HG03139 (cell line): ENCODE results near the gene FIBP.

ENCODE experiments used
- ATAC-seq: cut with Tn5 transposase; IDR thresholded peaks from one replicate; pipeline ENCODE4 v1.9.1; 2021; ENCODE audit not compliant: unreplicated experiment

FIBP gene

DNA sequence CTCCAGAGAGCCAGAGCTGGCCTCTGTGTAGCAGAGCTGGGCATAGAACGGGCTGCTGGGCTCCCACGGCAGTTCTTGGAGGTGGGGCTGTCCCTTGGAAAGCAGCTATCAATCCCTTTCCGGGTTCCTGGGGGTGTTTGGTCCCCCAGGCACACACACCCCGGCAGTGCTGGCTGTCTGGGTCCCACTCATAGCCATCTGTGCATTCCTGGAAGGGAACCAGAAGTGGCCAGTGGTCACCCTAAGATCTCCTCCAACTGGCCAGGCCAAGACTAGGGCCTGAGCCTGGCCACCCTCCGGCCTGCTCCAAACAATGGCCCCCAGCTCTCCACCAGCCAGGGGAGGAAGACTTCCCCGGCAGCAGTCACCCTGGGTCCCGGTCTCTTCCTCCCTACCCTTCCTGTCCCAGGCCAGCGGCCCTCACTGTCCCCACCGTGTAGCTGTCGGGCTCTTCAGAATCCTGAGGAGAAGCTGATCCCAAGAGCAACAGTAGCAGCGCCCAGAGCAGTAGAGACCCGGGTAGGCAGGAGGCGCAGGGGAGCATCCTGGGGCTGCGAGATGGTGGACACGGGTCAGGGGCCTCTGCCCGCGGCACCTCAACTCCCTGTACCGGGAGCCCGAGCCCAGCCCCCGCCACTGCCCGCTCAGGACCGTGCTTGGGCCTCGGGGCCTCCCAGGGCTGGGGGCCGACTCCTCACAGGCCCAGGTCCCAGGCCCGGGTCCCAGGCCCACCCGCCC lies 16.3 kb downstream of the FIBP start:
- ATAC-seq = no peak

DNA sequence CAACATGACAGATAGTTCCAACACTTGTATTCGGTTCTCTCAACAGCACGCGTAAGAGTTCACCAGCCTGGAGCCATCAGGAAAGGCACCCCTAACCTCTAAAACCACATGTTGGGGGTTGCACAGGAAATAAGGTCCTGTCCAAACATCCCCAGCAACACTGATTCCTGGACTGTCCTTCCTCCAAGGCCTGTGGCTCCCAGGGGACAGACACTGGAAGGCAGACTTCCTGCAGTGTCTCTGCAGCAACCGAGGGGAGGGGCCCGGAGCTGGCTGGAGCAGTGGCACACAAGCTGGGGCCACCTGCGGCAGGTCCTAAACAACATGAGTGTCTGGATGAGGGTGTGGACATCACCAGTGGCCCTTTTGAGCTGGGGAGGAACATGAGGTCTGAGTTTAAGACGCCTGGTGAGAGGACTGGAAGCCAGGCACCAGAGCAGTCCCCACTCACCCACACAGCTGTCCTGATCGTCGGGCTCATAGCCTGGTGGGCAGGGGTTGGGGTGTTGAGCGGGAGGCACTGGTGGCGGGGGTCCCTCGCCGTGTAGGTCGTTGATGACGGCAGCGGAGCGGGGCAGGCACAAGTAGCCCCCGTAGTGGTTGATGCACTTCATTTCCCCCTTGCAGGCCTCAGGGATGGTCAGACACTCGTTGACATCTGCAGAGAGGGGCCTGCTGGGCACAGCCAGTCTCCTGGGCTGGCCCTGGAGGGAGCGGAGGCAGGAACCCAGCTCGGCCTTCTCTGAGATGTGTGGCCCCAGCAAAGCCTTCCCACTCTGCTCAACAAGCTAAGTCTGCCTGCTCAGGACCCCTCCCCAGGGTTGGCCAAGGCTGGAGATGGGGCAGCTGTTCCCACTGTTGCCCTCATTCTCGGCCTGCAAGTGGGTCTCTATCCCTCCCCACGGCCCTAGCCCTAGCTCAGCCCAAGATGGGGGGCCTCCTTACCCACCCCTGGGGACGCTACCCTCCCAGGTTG lies 17.3 kb downstream of the FIBP start:
- ATAC-seq = no peak

DNA sequence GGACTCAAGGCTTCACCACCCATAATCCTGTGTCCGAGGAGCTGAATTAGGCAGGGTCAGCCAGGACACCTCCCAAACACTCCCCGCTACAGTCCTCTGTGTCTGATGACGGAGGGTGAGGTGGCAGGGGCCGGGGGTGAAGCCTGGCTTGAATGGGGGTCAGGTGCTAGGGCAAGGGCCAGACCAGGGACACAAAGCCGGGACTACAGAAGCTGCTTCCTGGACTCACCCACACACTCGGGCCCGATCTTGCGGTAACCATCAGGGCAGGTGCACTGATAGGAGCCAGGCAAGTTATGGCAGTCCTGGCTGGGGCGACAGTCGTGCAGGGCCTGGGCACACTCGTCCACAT lies 18.0 kb downstream of the FIBP start:
- no peak for ATAC-seq

DNA sequence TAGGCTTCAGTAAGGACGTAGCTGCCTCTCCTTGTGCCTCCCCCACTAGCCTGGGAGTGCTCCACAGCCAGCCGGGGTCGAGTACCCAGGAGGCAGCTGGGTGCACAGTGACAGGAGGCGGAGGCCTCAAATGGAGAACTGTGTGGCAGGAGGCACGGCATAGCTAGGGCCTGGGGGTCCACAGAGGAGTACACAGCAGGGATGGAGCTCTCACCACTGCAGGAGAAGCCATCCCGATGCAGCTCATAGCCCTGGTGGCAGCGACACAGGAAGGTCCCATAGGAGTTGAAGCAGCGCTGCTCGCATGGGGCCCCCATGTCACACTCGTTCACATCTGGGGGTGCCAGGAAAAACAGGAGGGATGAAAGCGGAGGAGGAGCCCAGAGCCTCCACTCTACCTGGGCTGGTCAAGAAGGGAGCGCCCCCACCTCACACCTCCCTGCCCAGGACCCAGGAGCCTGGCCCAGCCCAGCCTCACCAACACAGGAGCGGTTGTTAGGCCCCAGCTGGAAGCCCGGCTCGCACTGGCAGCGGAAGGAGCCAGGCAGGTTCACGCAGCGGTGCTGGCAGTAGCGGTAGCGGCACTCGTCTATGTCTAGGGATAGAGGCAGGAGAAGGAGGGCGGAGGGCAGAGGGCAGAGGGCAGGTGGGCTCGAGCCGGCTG lies 18.5 kb downstream of the FIBP start:
- no peak for ATAC-seq

DNA sequence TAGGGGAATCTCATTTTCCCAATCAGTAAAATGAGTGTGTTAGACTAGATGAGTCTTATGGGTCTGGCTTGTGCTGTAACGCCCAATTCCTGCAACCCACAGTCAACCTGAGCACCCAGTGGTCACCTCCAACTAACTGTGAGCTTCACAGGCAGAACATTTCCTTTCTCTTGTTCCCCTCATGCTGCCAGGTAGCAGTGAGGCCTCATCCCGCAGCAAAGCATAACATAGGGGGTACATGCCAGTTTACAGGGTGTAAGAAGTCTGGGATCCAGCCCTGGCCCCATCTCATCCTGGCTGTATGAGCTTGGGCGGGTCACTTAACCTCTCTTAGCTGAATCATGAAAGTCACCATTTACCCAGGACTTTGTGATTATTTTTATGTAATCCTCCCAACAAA lies 19.4 kb downstream of the FIBP start:
- no peak for ATAC-seq

DNA sequence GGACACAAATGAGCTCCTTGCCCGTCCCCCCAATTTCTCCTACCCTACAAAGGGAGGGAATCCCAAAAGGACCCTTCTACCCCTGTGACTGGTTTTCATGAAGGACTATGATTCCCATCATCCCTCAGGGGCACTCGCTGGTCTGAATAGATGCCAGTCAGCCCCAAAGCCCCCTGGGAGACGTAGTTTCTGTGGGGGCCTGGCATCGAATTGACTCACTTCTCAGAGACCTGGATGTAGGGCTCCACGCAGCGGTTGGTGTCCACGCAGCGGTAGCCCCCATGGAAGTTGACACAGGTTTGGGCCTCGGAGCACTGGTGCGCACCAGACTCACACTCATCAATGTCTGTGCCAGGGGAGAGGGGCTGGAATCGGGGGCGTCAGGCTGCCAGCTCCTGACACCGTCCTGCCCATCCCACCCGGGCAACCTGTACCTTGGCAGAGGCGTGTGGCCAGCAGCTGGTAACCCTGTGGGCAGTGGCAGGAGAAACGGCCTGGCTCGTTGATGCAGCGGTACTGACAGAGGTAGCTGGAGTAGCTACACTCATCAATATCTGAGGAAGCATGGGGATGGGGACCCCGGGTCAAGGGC lies 20.1 kb downstream of the FIBP start:
- no peak for ATAC-seq

DNA sequence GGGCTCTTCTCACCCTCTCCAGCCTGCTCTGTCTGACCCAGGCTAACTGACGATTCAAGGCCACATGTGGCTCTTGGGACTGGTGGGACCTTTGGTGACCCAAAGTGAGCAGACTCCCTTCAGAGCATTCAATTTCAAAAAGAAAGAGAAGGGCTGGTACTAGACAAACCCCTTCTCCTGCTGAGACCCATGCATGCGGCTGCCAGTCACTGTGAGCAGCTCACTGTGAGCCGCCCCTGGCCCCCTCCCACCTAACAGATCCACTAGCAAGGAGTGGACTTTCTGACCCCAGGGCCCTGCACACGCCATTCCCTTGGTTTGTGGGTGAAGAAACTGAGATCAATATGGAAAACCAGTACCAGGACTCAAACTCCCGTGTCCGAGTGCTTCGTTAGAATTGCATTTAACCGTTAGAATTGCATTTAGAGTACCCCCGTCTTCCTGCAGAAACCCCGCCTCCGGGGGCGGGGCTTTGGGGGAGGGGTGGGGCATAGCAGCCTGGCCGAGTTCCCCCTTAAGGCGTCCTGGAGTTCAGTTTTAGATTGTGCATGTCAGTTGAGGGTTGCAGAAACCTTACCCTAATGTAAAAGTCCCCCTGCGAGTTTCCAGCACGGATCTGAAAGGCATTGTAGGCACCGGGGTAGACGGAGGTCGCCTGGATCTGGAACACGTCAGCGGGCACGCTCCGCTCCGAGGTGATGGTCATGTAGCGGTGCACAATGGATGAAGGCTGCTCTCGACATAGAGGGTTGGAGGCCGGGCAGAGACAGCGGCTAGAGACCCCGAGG lies 20.8 kb downstream of the FIBP start:
- ATAC-seq = no peak

DNA sequence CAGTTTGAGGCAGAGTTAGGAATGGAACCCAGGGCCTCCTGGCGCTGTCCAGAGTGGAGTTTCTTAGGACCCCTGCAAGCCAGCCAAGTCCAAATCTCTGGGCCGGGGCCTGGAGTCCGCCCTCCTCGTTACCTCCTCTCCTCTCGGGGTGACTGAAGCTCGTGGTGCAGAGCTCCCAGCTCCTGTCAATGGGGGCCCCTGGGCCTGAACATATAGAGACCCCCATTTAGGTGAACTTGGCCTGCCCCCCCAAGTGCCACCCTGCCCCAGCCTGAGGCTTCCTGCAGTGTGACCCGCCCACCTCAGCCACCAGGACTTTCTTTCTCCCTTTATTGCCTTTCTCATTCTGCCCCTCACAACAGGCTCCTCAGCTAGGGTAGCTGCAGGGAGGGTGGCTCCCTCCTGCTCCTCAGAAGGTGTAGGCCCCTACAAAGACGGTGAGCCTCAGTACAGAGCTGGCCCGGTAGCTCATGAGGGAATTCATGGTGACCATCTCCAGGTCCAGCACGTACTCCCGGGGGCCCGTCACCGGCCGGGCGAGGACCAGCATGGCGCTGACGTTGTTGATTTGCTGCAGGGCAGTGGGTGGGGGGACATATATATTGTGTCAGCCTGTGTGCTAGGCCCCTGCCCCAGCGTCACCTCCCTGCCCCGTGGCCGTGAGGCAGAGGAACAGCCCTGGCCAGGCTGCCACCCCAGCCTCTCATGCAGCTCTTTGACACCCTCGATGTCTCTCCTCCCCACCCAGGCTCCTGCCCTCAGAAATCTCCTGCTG lies 21.6 kb downstream of the FIBP start:
- ATAC-seq = no peak

DNA sequence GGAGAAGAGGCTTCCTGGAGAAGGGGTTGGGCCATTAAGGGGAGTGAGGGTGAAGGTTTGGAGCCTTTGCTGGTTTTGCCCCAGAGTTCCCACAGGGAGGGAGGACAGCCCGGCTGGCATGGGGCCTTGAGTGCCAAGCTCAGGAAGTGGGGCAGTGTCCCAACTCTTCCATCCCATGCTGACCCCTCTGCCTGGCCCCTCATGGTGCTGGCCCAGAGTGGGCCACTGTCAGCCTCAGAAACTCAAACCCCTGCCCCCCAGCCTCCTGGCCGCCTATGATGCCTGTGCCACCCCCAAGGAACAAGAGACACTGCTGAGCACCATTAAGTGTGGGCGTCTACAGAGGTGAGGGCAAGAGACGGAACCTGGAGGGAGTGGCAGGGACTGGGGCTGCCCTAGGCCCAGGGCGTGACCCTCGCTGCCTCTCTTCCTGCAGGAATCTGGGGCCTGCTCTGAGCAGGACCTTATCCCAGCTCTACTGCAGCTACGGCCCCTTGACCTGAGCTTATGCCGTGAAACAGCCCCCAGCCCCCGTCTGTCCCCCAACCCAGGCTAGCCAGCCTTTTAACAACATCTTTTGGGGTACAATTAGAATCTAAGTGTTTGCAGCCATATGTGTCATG lies 22.6 kb downstream of the FIBP start:
- no peak for ATAC-seq

DNA sequence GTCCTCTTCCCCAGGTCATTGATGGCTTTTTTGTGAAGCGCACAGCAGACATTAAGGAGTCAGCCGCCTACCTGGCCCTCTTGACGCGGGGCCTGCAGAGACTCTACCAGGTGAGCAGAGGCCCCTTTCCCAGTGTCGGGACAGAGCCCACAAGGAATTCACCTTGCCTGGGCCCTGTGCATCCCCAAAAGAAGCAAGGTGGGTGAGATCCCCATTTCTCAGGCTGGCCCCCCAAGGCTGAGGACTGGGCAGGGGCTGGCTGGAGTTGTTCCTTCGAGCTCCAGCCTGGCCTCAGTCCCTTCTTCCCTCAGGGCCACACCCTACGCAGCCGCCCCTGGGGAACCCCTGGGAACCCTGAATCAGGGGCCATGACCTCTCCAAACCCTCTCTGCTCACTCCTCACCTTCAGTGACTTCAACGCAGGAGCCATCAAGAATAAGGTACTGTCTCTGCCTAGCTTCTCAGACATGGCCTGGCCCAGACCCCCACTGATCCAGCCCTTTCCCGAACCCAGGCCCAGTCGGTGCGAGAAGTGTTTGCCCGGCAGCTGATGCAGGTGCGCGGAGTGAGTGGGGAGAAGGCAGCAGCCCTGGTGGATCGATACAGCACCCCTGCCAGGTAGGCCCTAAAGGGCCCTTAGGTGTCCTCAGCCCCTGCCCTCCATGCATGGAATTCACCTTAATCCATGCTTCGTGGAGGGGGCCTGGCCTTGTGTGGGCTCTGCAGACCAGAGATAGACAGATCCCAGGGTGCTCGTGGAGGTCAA lies 23.4 kb downstream of the FIBP start:
- no peak for ATAC-seq

DNA sequence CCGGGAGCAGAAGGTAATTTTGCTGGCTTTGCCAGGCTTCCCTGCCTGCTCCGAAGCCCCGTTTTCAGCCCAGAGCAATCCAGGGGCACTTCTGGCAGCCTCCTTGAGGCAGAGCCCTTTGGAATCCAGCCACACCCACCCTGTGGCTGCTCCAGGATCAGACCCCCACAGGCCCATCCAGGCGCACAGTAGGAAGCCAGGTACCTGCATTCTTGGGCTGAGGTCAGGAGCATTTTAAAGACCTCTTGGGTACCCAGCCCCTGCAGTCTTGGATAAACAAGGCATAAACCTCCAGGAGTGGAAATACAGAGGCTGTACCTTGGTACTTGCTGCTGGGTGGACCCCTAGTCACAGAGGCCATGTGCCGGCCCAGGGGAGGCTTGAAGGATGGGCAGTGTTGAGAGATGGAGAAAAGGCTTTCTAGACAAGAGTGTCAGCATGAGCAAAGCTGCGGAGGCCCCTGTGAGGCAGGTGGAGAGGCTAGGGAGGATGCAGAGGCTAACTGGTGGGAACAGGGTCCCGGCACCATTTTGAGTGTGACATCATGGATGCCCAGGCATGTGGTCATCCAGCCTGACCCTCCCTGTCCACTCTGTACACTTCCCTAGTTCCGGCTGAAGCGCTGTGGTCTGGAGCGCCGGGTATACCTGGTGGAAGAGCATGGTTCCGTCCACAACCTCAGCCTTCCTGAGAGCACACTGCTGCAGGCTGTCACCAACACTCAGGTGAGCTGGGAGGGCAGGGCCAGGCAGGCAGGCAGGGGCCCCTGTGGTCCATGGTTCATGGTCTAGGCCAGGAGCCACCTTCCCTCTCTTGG lies 24.2 kb downstream of the FIBP start:
- no peak for ATAC-seq

DNA sequence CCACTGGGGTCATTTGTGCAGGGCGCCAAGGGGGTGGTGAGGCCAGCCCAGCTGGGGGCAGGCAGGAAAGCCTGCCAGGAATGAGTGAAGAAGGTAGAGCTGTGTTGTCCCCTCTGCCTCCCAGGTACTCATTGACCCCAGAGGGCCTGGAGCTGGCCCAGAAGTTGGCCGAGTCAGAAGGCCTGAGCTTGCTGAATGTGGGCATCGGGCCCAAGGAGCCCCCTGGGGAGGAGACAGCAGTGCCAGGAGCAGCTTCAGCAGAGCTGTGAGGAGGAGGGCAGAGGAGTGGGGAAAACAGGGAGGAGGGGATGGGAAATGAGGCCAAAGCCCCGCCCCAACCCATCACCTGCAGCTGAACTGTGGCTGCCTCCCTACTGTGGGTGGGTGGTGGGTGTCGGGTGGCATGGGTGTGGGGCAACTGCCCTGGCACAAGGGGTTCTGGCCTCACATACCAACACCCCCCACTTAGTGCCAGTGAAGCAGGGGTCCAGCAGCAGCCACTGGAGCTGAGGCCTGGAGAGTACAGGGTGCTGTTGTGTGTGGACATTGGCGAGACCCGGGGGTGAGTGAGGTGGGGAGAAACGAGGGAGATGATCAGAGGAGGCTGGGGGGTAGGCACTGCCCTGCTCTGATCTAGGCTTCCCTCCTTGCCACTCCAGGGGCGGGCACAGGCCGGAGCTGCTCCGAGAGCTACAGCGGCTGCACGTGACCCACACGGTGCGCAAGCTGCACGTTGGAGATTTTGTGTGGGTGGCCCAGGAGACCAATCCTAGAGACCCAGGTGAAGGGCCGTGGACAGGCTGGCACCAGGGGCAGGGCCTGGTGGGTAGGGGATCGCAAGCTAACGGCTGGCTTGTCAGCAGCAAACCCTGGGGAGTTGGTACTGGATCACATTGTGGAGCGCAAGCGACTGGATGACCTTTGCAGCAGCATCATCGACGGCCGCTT lies 25.1 kb downstream of the FIBP start:
- ATAC-seq = no peak

DNA sequence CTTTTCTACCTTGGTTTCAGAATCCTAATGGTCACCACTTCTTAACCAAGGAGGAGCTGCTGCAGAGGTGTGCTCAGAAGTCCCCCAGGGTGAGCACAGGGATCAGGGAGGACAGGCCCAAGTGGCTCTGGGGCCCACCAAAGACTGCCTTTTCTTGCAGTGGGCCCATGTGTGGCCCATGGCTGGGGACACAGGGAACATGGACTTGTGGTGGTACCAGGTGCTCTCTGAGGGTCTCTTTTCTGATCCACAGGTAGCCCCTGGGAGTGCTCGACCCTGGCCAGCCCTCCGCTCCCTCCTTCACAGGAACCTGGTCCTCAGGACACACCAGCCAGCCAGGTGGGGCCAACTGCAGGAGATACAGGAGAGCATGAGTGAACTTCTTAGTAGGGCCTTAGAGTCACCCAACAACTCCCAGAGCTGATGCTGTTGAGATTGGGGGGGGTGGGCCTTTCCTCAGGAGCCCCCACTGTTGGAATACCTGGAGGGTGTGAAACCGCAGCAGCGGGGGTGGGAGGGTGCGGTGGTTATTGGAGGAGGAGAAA lies 26.0 kb downstream of the FIBP start:
- no peak for ATAC-seq

DNA sequence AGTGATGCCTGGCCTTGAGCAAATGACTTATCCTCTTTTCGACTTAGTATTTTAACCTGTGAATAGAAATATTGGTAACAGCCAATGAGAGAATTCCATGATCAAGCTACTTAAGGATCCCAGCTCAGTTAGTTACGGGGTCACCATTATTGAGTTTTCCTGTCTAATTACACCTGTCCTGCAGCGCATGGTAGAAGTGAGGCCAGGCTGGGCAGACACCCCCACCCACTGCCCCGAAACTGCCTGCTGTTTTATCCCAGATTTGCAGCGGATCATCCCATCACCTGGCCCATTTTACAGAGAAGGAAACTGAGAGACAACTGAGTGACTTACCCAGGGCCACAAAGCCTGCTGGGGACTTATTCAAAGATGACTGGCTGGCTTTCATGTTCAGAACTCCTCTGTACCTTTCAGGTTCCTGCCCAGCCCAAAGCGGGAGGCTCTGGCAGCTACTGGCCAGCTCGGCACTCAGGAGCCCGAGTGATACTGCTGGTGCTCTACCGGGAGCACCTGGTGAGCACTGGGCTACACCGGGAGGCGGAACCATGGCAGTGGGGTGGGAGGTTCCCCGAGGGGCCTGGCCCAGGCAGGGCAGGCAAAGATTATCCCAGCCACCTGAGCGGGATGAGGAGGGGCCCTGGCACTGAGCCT lies 26.6 kb downstream of the FIBP start:
- ATAC-seq = no peak

DNA sequence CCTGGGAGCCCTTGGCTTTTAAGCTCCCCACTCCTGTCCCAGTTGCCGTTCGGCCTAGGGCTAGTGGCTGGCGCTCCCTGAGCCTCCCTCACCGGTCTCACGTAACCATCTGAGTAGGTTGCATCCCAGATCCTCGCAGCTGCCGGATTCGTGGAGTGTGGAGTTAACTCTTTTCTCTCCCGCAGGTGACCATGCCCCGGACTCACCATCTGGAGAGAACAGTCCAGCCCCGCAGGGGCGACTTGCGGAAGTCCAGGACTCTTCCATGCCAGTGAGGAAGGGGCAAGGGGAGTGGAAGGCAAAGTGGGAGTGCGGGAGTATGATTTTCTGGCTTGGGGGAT lies 27.1 kb downstream of the FIBP start:
- ATAC-seq = no peak
